ENCODE data around the gene DNER. TPM values are rescaled to one million over a fixed set of nuclear protein-coding genes. Genes with fewer than 3 reads are reported as not detected.

Gene DNER
- total RNA-seq, 1 experiment from 2014 or later, result 3.7 TPM

- ATAC-seq (peak; percentile 23; the same call in 1 of the 2 replicates), DNase-seq (ENCODE audit: low spot score) (no peak)
- no peak overlapping the region for H3K4me3 Mint-ChIP-seq
- H3K4me1 Mint-ChIP-seq, result peaks cover 29% of the 10 kb centered on the region
- ChIA-PET CTCF (interaction anchor here (0.8 to 1.0 kb wide), 2 partner anchors 55 to 101 kb away, joined by 3 to 6 read pairs; no protein-coding TSS in a partner anchor), POLR2A (no interaction called here)
- peaks cover 15% of the 10 kb centered on the region for H3K36me3 Mint-ChIP-seq
- H3K9me3 Mint-ChIP-seq, result peaks cover 17% of the 10 kb centered on the region
- TF ChIP-seq NFE2L1 (CRISPR knock-in tag; IDR thresholded peaks at IDR 0.05) (no peak), JAZF1 (CRISPR knock-in tag; IDR thresholded peaks at IDR 0.05) (no peak), TCF7 (CRISPR knock-in tag; IDR thresholded peaks at IDR 0.05; ENCODE audit: low read depth) (no peak), NFATC4 (CRISPR knock-in tag; IDR thresholded peaks at IDR 0.05) (no peak), KAT7 (CRISPR knock-in tag; IDR thresholded peaks at IDR 0.05; ENCODE audit: borderline replicate concordance) (no peak), RELA (CRISPR knock-in tag; IDR thresholded peaks at IDR 0.05; ENCODE audit: borderline replicate concordance) (no peak), ZSCAN18 (CRISPR knock-in tag; IDR thresholded peaks at IDR 0.05) (no peak), E2F5 (CRISPR knock-in tag; IDR thresholded peaks at IDR 0.05) (no peak), NR2C2 (CRISPR knock-in tag; IDR thresholded peaks at IDR 0.05) (no peak), FOXP1 (CRISPR knock-in tag; IDR thresholded peaks at IDR 0.05; ENCODE audit: borderline replicate concordance) (no peak), ZNF263 (CRISPR knock-in tag; IDR thresholded peaks at IDR 0.05; ENCODE audit: low read depth) (no peak), E2F1 (CRISPR knock-in tag; IDR thresholded peaks at IDR 0.05) (no peak), MXD4 (CRISPR knock-in tag; IDR thresholded peaks at IDR 0.05; ENCODE audit: borderline replicate concordance) (no peak), ZNF423 (CRISPR knock-in tag; IDR thresholded peaks at IDR 0.05) (no peak), AR (CRISPR knock-in tag; IDR thresholded peaks at IDR 0.05) (no peak), GTF2I (CRISPR knock-in tag; conservative IDR thresholded peaks at IDR 0.05) (no peak)
- TF ChIP-seq, protein P1, sequence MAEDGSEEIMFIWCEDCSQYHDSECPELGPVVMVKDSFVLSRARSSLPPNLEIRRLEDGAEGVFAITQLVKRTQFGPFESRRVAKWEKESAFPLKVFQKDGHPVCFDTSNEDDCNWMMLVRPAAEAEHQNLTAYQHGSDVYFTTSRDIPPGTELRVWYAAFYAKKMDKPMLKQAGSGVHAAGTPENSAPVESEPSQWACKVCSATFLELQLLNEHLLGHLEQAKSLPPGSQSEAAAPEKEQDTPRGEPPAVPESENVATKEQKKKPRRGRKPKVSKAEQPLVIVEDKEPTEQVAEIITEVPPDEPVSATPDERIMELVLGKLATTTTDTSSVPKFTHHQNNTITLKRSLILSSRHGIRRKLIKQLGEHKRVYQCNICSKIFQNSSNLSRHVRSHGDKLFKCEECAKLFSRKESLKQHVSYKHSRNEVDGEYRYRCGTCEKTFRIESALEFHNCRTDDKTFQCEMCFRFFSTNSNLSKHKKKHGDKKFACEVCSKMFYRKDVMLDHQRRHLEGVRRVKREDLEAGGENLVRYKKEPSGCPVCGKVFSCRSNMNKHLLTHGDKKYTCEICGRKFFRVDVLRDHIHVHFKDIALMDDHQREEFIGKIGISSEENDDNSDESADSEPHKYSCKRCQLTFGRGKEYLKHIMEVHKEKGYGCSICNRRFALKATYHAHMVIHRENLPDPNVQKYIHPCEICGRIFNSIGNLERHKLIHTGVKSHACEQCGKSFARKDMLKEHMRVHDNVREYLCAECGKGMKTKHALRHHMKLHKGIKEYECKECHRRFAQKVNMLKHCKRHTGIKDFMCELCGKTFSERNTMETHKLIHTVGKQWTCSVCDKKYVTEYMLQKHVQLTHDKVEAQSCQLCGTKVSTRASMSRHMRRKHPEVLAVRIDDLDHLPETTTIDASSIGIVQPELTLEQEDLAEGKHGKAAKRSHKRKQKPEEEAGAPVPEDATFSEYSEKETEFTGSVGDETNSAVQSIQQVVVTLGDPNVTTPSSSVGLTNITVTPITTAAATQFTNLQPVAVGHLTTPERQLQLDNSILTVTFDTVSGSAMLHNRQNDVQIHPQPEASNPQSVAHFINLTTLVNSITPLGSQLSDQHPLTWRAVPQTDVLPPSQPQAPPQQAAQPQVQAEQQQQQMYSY (CRISPR knock-in tag; IDR thresholded peaks at IDR 0.05), result no peak
- TF ChIP-seq, protein P2, sequence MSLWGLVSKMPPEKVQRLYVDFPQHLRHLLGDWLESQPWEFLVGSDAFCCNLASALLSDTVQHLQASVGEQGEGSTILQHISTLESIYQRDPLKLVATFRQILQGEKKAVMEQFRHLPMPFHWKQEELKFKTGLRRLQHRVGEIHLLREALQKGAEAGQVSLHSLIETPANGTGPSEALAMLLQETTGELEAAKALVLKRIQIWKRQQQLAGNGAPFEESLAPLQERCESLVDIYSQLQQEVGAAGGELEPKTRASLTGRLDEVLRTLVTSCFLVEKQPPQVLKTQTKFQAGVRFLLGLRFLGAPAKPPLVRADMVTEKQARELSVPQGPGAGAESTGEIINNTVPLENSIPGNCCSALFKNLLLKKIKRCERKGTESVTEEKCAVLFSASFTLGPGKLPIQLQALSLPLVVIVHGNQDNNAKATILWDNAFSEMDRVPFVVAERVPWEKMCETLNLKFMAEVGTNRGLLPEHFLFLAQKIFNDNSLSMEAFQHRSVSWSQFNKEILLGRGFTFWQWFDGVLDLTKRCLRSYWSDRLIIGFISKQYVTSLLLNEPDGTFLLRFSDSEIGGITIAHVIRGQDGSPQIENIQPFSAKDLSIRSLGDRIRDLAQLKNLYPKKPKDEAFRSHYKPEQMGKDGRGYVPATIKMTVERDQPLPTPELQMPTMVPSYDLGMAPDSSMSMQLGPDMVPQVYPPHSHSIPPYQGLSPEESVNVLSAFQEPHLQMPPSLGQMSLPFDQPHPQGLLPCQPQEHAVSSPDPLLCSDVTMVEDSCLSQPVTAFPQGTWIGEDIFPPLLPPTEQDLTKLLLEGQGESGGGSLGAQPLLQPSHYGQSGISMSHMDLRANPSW (CRISPR knock-in tag; conservative IDR thresholded peaks at IDR 0.05; ENCODE audit: low read depth), result no peak
- TF ChIP-seq, protein P3, sequence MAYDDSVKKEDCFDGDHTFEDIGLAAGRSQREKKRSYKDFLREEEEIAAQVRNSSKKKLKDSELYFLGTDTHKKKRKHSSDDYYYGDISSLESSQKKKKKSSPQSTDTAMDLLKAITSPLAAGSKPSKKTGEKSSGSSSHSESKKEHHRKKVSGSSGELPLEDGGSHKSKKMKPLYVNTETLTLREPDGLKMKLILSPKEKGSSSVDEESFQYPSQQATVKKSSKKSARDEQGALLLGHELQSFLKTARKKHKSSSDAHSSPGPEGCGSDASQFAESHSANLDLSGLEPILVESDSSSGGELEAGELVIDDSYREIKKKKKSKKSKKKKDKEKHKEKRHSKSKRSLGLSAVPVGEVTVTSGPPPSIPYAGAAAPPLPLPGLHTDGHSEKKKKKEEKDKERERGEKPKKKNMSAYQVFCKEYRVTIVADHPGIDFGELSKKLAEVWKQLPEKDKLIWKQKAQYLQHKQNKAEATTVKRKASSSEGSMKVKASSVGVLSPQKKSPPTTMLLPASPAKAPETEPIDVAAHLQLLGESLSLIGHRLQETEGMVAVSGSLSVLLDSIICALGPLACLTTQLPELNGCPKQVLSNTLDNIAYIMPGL (CRISPR knock-in tag; IDR thresholded peaks at IDR 0.05), result no peak
- no peaks in the 10 kb centered on the region for H3K27me3 Mint-ChIP-seq (ENCODE audit: low read depth)
- peak overlapping the region; percentile 67 for H3K27ac Mint-ChIP-seq
These were observed 228.5 kb downstream of the DNER start for GRCh38 chr2:229485857-229486256.

All from WTC11 (cell line).